Right lobe of liver (tissue), 4 donors: ENCODE data around the gene UMPS.

Source experiments
- CTCF ChIP-seq, 4 donors: fragments of 200-600 bp in 3 of 4; fragments of 450-650 bp in 1 of 4; IDR thresholded peaks; one replicate each; pipeline versions ENCODE4 v1.5.1 to v1.8.0; 2016 to 2022; ENCODE audit warnings: antibody characterized with exemption in 4 of 4, mild to moderate bottlenecking in 2 of 4
- POLR2A ChIP-seq: fragments of 450-650 bp; IDR thresholded peaks from one replicate; pipeline ENCODE4 v1.6.1; 2017; ENCODE audit warnings: antibody characterized with exemption, mild to moderate bottlenecking
- donor health status: DM: no; HTN: no; CAD: no.
- donor health status: DM: no; HTN: no; CAD: no.
- donor health status: DM: no; HTN: yes; CAD: no.

DNA sequence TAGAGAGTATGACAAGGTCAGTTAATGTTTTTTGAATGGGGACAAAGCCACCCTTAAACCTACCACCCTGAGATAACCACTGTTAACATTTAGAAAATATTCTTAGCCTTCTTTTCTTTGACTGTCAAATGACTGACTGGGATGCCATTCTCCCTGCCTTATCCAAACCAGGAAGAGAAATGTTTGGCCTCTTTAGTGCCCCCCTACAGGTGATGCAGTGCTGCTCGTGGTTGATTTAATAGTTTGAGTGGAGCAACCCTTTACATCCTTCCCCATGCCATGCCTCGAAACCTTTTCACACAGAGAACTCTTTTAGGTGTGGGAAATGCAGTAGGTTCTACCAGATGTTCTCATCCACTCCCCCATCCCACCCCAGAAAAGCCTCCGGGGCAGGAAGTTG lies 38.7 kb upstream of the UMPS start:
- TF ChIP-seq CTCF (IDR thresholded peaks at IDR 0.05), result no peak
- no peak for TF ChIP-seq POLR2A
